Measurements from ENCODE around the gene HEATR5A.

DNA sequence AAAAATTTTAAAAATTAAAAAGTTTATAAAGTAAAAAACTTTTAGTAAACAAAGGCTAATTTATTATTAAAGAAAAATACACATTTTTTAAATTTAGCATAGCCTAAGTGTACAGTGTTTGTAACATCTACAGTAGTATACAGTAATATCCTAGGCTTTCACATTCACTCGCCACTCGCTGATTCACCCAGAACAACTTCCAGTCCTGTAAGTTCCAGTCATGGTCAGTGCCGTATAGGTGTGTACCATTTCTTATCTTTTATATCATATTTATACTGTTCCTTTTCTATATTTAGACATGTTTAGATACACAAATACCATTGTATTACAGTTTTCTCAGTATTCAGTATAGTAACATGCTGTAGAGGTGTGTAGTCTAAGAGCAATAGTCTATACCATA is 28.9 kb downstream of the HEATR5A start:
- TF ChIP-seq, protein P1, sequence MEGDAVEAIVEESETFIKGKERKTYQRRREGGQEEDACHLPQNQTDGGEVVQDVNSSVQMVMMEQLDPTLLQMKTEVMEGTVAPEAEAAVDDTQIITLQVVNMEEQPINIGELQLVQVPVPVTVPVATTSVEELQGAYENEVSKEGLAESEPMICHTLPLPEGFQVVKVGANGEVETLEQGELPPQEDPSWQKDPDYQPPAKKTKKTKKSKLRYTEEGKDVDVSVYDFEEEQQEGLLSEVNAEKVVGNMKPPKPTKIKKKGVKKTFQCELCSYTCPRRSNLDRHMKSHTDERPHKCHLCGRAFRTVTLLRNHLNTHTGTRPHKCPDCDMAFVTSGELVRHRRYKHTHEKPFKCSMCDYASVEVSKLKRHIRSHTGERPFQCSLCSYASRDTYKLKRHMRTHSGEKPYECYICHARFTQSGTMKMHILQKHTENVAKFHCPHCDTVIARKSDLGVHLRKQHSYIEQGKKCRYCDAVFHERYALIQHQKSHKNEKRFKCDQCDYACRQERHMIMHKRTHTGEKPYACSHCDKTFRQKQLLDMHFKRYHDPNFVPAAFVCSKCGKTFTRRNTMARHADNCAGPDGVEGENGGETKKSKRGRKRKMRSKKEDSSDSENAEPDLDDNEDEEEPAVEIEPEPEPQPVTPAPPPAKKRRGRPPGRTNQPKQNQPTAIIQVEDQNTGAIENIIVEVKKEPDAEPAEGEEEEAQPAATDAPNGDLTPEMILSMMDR (IDR thresholded peaks at IDR 0.05 in 2 of 3, conservative IDR thresholded peaks at IDR 0.05 in 1 of 3; ENCODE audit: control insufficient read depth in 2 of 3, extremely low read depth in 1 of 3, insufficient read depth in 1 of 3, low read depth in 3 of 3, low read length in 3 of 3) = no peak
- TF ChIP-seq ZNF217 (IDR thresholded peaks at IDR 0.05) = no peak
- no peak for TF ChIP-seq NFIC (IDR thresholded peaks at IDR 0.05; ENCODE audit: low read depth, low read length)
- TF ChIP-seq DPF2 (IDR thresholded peaks at IDR 0.05) = no peak
- no peak for TF ChIP-seq HDGF (IDR thresholded peaks at IDR 0.05)
- TF ChIP-seq POLR2AphosphoS2 (IDR thresholded peaks at IDR 0.05; ENCODE audit: low read depth, low read length) = no peak
- no peak for TF ChIP-seq JUND (IDR thresholded peaks at IDR 0.05; ENCODE audit: low read depth, low read length)
- TF ChIP-seq SREBF1 (IDR thresholded peaks at IDR 0.05; ENCODE audit: low read length) = no peak
- TF ChIP-seq, protein P2, sequence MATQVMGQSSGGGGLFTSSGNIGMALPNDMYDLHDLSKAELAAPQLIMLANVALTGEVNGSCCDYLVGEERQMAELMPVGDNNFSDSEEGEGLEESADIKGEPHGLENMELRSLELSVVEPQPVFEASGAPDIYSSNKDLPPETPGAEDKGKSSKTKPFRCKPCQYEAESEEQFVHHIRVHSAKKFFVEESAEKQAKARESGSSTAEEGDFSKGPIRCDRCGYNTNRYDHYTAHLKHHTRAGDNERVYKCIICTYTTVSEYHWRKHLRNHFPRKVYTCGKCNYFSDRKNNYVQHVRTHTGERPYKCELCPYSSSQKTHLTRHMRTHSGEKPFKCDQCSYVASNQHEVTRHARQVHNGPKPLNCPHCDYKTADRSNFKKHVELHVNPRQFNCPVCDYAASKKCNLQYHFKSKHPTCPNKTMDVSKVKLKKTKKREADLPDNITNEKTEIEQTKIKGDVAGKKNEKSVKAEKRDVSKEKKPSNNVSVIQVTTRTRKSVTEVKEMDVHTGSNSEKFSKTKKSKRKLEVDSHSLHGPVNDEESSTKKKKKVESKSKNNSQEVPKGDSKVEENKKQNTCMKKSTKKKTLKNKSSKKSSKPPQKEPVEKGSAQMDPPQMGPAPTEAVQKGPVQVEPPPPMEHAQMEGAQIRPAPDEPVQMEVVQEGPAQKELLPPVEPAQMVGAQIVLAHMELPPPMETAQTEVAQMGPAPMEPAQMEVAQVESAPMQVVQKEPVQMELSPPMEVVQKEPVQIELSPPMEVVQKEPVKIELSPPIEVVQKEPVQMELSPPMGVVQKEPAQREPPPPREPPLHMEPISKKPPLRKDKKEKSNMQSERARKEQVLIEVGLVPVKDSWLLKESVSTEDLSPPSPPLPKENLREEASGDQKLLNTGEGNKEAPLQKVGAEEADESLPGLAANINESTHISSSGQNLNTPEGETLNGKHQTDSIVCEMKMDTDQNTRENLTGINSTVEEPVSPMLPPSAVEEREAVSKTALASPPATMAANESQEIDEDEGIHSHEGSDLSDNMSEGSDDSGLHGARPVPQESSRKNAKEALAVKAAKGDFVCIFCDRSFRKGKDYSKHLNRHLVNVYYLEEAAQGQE (IDR thresholded peaks at IDR 0.05; ENCODE audit: low read depth, low read length) = no peak
- TF ChIP-seq ETV6 (conservative IDR thresholded peaks at IDR 0.05 in 1 of 2, IDR thresholded peaks at IDR 0.05 in 1 of 2; ENCODE audit: borderline replicate concordance in 1 of 2, low read depth in 1 of 2) = no peak
- no peak for TF ChIP-seq RCOR1 (conservative IDR thresholded peaks at IDR 0.05; ENCODE audit: low read depth, low read length)
- no peak for TF ChIP-seq MXI1 (IDR thresholded peaks at IDR 0.05; ENCODE audit: low read depth, low read length)
- no peak for TF ChIP-seq LARP7 (IDR thresholded peaks at IDR 0.05)
- TF ChIP-seq JUNB (IDR thresholded peaks at IDR 0.05) = no peak
